Stimulated activated CD8-positive, alpha-beta memory T cell treated with anti-CD3 and anti-CD28 coated beads, Interleukin-7, amount 100 ng/mL, for 4 hours (primary cell): Measurements from ENCODE around the gene HAPSTR1.

Experiments
- DNase-seq, 2 donors: peaks; one replicate each; pipeline ENCODE4 v3.0.0-alpha.2; 2020; ENCODE audit warnings: low read depth in 2 of 2

Gene HAPSTR1

GRCh38 chr16:9096416-9096952 lies 5.0 kb downstream of the HAPSTR1 start:
- DNase-seq: no peak

- no peak for DNase-seq
Measured at GRCh38 chr16:9097266-9098219, 6.1 kb downstream of the HAPSTR1 start.

- DNase-seq: no peak
Measured at GRCh38 chr16:9098377-9099090, 7.1 kb downstream of the HAPSTR1 start.

GRCh38 chr16:9099131-9099625 lies 7.7 kb downstream of the HAPSTR1 start:
- no peak for DNase-seq

- DNase-seq: no peak
Measured at GRCh38 chr16:9102379-9102778, 10.9 kb downstream of the HAPSTR1 start.

GRCh38 chr16:9102943-9103342 lies 11.5 kb downstream of the HAPSTR1 start:
- no peak for DNase-seq

- DNase-seq: no peak
Measured at GRCh38 chr16:9103546-9103945, 12.1 kb downstream of the HAPSTR1 start.

GRCh38 chr16:9105189-9105588 lies 13.7 kb downstream of the HAPSTR1 start:
- no peak for DNase-seq

GRCh38 chr16:9107025-9107970 lies 15.9 kb downstream of the HAPSTR1 start:
- no peak for DNase-seq

- DNase-seq: no peak
Measured at GRCh38 chr16:9109255-9109654, 17.8 kb downstream of the HAPSTR1 start.

- DNase-seq: no peak
Measured at GRCh38 chr16:9112166-9112843, 20.9 kb downstream of the HAPSTR1 start.

GRCh38 chr16:9112844-9113186 lies 21.4 kb downstream of the HAPSTR1 start:
- DNase-seq: no peak

GRCh38 chr16:9113707-9114106 lies 22.3 kb downstream of the HAPSTR1 start:
- no peak for DNase-seq

- DNase-seq: no peak
Measured at GRCh38 chr16:9114112-9114511, 22.7 kb downstream of the HAPSTR1 start.

- no peak for DNase-seq
Measured at GRCh38 chr16:9114842-9115241, 23.4 kb downstream of the HAPSTR1 start.

- no peak for DNase-seq
Measured at GRCh38 chr16:9115277-9115676, 23.8 kb downstream of the HAPSTR1 start.

- DNase-seq: no peak
Measured at GRCh38 chr16:9116141-9116540, 24.7 kb downstream of the HAPSTR1 start.

GRCh38 chr16:9118170-9118569 lies 26.7 kb downstream of the HAPSTR1 start:
- no peak for DNase-seq

- DNase-seq: no peak
Measured at GRCh38 chr16:9119795-9120194, 28.4 kb downstream of the HAPSTR1 start.

GRCh38 chr16:9122342-9122741 lies 30.9 kb downstream of the HAPSTR1 start:
- no peak for DNase-seq

- no peak for DNase-seq
Measured at GRCh38 chr16:9122969-9123368, 31.5 kb downstream of the HAPSTR1 start.
